Activated T-helper 2 cell treated with anti-CD3 and anti-CD28 coated beads, Interferon-gamma antibody, Interleukin-2, Interleukin-4, amounts not matched to agents 10 μg/mL and 5 μg/mL and 100 μg/mL, durations not matched to agents 14 hours and 24 hours and 36 hours (primary cell): ENCODE measurements around the gene TIMD4. TPM values are rescaled to one million over a fixed set of nuclear protein-coding genes. Genes with fewer than 3 reads are reported as not detected.

Experiments used
- DNase-seq: peaks from one replicate; pipeline ENCODE4 v3.0.0; 2021; ENCODE audit warnings: low spot score
- H3K27ac Mint-ChIP-seq: one replicate; pipeline ENCODE4 v1.8.0; 2021; ENCODE audit warnings: mixed read lengths
- H3K27me3 Mint-ChIP-seq: one replicate; pipeline ENCODE4 v1.8.0; 2021; ENCODE audit warnings: low read depth, mixed read lengths
- H3K36me3 Mint-ChIP-seq: one replicate; pipeline ENCODE4 v1.8.0; 2021; ENCODE audit warnings: low read depth, mixed read lengths
- H3K4me1 Mint-ChIP-seq: one replicate; pipeline ENCODE4 v1.8.0; 2021; ENCODE audit warnings: low read depth, mixed read lengths
- H3K4me3 Mint-ChIP-seq: one replicate; pipeline ENCODE4 v1.8.0; 2021; ENCODE audit warnings: low read depth, mild to moderate bottlenecking, moderate library complexity, mixed read lengths
- H3K9me3 Mint-ChIP-seq: one replicate; pipeline ENCODE4 v1.8.0; 2021; ENCODE audit warnings: mixed read lengths
- intact Hi-C: fragments of 100-400 bp; cut with micrococcal nuclease; formaldehyde crosslinking; loops from one replicate; pipeline ENCODE4 v1.15.1; 2023
- total RNA-seq: library from RNA; stranded (reverse); gene quantifications from 2 replicates; pipeline ENCODE4 v1.2.3, GENCODE V29; 2022

TIMD4 gene
- total RNA-seq, 1 donor from 2014 or later, result 5.5 TPM

DNA sequence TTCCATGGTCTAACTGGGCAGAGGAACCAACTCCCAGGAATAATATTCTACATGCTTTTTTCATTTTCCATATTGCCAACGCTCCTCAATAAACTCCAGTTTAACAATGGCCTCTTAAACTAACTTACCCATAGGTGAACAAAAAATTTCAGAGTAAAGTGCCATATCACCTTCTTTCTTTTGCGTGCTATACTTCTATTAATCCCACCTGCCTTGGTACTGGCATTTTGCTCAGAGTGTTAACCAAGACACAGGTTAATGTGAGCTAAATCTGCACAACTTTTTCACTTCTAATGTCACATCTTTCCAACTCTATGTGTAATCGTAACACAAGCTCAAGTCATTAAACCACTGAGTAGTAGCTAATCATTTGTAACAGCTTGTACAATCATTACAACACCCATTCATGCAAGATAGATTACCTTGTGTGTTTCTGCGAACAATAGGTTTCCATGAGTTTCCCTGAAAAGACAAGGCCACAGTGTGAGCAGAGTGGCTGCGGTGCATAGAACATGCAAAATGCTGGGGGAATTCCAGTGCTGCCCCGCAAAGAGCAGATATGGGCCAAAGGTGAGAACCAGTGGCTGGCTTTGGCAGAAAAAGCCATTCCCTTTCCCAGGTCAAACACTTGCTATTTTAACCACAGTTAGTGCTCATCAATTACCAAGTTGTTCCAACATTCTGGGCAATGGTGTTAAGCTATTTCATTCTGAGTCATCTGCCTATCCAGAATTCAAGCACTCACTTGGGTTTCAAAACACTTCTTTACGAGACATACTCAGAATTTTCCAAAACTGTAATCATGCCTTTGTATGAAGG, 42.8 kb downstream of the TIMD4 start:
- Mint-ChIP-seq H3K4me1 (peaks cover 57% of the 10 kb centered on the region), H3K9me3 (no peaks in the 10 kb centered on the region), H3K36me3 (peaks cover 37% of the 10 kb centered on the region), H3K27ac (peak overlapping the region; percentile 89), H3K27me3 (no peaks in the 10 kb centered on the region), H3K4me3 (peak overlapping the region; percentile 64)
- DNase-seq, result peak; percentile 39
- intact Hi-C loops, result loop anchor here (1.0 to 10.0 kb wide), 12 partner anchors 9 to 677 kb away; partner anchors contain the start of genes HAVCR2 and MED7

DNA sequence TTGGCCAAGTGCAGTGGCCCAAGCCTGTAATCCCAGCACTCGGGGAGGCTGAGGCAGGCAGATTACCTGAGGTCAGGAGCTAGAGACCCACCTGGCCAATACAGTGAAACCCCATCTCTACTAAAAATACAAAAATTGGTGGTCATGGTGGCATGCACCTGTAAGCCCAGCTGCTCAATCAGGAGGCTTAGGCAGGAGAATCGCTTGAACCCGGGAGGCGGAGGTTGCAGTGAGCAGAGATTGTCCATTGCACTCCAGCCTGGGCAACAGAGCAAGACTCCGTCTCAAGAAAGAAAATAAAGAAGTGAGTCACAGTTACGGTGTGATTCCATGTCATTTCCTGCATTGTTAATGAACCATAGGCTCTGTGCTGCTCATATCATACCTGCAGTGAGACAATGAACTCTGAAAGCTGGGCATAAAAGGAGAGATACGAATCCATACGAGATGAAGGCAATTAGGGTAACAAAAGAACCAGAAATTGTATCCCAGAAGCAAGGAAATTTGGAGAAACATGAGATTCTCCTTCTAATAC, 44.6 kb downstream of the TIMD4 start:
- Mint-ChIP-seq H3K4me3 (no peak overlapping the region), H3K4me1 (peaks cover 64% of the 10 kb centered on the region), H3K27me3 (no peaks in the 10 kb centered on the region), H3K9me3 (peaks cover 8% of the 10 kb centered on the region), H3K27ac (no peak overlapping the region), H3K36me3 (peaks cover 49% of the 10 kb centered on the region)
- intact Hi-C loops, result no loop called here
- no peak for DNase-seq

DNA sequence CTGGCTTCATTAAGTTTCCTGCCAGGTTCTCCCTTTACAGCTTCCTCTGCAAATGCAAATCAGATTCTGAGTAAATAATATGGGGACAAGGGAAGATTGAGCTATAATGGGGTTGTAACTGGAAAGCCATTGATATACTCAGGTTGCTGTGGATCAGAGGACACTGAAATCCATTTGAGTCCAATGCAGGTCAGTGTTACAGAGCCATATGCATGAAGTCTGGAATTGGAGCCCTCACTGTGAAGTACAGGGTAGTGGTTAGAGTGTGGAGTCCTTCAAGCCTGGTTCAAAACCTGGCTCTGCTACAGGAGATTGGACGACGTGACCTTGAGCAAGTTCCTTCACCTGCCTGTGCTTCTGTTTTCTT, 48.7 kb downstream of the TIMD4 start:
- Mint-ChIP-seq H3K4me1 (peaks cover 48% of the 10 kb centered on the region), H3K4me3 (peak overlapping the region; percentile 33)
- intact Hi-C loops, result no loop called here

DNA sequence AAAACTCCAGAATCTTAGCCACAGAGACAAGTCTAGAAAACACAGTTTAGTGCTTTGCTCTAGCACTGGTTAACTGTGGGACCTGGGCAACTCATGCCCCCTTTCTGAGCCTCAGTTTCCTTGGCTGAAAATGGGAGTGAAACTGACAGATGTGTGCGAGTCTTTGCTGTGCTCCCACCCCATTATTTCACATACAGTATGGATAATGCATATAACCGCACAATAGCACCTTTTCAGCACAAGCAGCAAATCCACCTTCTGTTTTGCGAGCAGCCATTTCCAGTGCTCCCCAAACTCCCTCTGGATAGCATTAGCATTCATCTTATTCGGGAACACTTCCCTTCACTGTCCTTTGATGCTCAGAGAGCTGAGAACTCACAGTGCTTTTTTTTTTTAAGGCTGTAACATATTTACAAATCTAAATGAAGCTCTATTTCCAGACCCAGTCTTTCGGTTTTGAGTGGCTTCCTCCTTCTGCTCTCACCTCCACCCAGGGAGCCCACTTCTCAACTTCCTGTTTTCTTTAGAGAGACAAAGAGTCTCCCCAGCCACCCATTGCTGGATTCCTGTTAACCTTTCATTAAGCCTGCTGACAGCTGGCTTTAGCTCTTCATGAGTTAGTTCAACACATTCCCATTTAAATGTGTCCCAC, 49.2 kb downstream of the TIMD4 start:
- peaks cover 48% of the 10 kb centered on the region for H3K36me3 Mint-ChIP-seq

More for the DNA sequence above, 48.7 kb downstream of the TIMD4 start:
- Mint-ChIP-seq H3K36me3 (peaks cover 53% of the 10 kb centered on the region), H3K9me3 (peaks cover 18% of the 10 kb centered on the region), H3K27me3 (no peaks in the 10 kb centered on the region), H3K27ac (peak overlapping the region; percentile 83)
- no peak for DNase-seq

DNA sequence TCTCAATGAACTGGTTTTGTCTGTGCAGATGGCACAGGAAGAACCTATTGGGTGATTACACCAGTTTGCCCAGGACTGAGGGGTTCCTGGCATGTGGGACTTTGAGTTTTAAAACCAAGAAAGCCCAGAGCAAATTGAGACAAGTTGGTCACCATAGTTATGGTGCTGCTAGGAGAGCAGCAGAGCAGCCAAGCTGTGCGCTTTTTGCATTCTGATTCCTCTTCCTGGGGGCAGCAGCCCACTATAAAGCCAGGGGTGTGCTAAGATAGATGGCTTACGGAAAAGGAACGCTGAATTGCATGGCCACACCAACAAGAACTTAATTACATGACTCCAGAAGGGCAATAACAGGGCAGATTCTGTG, 49.7 kb downstream of the TIMD4 start:
- DNase-seq, result no peak
- peak overlapping the region; percentile 83 for H3K27ac Mint-ChIP-seq
- intact Hi-C loops, result no loop called here
- peaks cover 18% of the 10 kb centered on the region for H3K9me3 Mint-ChIP-seq
- H3K27me3 Mint-ChIP-seq, result no peaks in the 10 kb centered on the region
- peaks cover 38% of the 10 kb centered on the region for H3K4me1 Mint-ChIP-seq
- peaks cover 43% of the 10 kb centered on the region for H3K36me3 Mint-ChIP-seq
- no peak overlapping the region for H3K4me3 Mint-ChIP-seq

More for the DNA sequence above, 49.2 kb downstream of the TIMD4 start:
- peak overlapping the region; percentile 83 for H3K27ac Mint-ChIP-seq
- H3K4me3 Mint-ChIP-seq, result peak overlapping the region; percentile 33
- peaks cover 43% of the 10 kb centered on the region for H3K4me1 Mint-ChIP-seq
- H3K27me3 Mint-ChIP-seq, result no peaks in the 10 kb centered on the region
- no peak for DNase-seq
- intact Hi-C loops, result no loop called here
- peaks cover 18% of the 10 kb centered on the region for H3K9me3 Mint-ChIP-seq

DNA sequence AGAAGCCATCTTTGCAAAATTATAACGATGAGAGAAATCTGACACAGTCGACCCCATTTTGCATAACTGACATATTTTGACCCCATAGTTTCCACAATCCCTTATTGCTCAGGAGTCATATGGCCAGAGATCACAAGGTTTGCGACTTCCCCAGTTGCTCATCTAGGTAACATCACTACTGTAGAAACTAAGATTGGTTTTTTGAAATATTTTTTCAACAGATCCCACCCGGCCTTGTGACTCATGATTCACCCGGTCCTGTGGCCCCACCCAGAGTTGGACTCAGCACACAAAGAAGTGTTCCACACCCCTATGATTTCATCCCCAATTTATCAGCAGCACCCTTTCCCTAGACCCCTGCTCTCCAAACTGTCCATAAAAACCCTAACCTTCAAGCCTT, 50.2 kb downstream of the TIMD4 start:
- no peaks in the 10 kb centered on the region for H3K27me3 Mint-ChIP-seq
- H3K4me1 Mint-ChIP-seq, result peaks cover 34% of the 10 kb centered on the region
- peak overlapping the region; percentile 83 for H3K27ac Mint-ChIP-seq
- no peak overlapping the region for H3K4me3 Mint-ChIP-seq
- no peak for DNase-seq
- H3K36me3 Mint-ChIP-seq, result peaks cover 38% of the 10 kb centered on the region
- intact Hi-C loops, result no loop called here
- peaks cover 18% of the 10 kb centered on the region for H3K9me3 Mint-ChIP-seq

DNA sequence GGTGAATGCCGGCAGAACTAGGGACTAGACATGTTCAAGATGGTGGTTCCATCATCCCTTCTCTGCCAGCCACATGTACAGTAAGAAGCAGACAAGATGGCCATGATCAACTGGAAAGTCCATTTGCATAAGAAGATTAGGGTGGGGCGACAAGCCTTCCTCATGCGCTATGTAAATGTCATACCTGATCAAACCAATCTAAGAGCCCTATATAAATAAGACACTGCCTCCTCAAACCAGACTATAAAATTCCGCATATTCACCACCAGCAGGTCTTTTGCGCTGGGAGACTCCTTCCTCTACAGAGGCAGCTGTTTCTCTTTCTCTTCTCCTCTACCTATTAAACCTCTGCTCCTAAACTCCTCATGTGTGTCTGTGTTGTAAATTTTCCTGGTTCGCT, 53.8 kb downstream of the TIMD4 start:
- H3K27me3 Mint-ChIP-seq, result no peaks in the 10 kb centered on the region
- H3K9me3 Mint-ChIP-seq, result peaks cover 15% of the 10 kb centered on the region
- H3K4me3 Mint-ChIP-seq, result no peak overlapping the region
- intact Hi-C loops, result no loop called here
- H3K4me1 Mint-ChIP-seq, result peaks cover 23% of the 10 kb centered on the region
- DNase-seq, result no peak
- peaks cover 14% of the 10 kb centered on the region for H3K36me3 Mint-ChIP-seq
- no peak overlapping the region for H3K27ac Mint-ChIP-seq

DNA sequence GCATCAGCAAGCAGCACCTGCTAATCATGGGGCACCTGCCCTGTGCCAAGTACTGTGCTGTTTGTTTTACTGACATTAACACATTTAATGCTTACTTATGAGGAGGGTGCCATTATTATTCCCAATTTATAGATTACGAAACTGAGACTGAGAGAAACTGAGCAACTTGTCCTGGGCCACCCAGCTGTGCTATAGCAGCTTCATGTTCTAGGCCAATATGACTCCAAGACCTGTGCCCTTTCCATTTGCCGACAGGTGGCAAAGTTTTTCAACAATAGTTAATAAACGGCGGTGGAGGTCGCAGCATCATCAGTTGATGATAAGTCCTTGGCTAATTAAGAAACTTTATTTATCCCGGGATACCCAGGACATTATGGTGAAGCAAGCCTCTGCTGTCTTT, 55.4 kb downstream of the TIMD4 start:
- peaks cover 12% of the 10 kb centered on the region for H3K4me1 Mint-ChIP-seq
- intact Hi-C loops, result no loop called here
- no peak overlapping the region for H3K4me3 Mint-ChIP-seq
- DNase-seq, result no peak
- H3K27me3 Mint-ChIP-seq, result no peaks in the 10 kb centered on the region
- peaks cover 4% of the 10 kb centered on the region for H3K36me3 Mint-ChIP-seq
- no peak overlapping the region for H3K27ac Mint-ChIP-seq
- H3K9me3 Mint-ChIP-seq, result peaks cover 3% of the 10 kb centered on the region

DNA sequence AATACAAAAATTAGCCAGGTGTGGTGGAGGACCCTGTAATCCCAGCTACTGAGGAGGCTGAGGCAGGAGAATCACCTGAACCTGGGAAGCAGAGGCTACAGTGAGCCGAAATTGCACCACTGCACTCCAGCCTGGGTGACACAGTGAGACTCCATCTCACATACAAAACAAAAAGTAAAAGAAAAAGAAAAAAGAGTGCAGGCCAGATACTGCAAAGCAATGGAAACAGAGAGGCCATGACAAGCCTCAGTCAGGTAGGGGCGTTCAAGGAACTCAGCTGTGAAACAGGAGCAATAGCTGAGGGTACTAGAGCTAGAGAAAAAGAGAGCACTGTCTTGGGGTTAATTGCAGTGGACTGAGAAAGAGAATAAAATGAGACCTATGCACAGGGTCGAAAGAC, 56.2 kb downstream of the TIMD4 start:
- Mint-ChIP-seq H3K36me3 (no peaks in the 10 kb centered on the region), H3K4me1 (peaks cover 12% of the 10 kb centered on the region), H3K9me3 (no peaks in the 10 kb centered on the region), H3K27me3 (no peaks in the 10 kb centered on the region), H3K4me3 (no peak overlapping the region), H3K27ac (no peak overlapping the region)
- DNase-seq, result no peak
- intact Hi-C loops, result no loop called here

DNA sequence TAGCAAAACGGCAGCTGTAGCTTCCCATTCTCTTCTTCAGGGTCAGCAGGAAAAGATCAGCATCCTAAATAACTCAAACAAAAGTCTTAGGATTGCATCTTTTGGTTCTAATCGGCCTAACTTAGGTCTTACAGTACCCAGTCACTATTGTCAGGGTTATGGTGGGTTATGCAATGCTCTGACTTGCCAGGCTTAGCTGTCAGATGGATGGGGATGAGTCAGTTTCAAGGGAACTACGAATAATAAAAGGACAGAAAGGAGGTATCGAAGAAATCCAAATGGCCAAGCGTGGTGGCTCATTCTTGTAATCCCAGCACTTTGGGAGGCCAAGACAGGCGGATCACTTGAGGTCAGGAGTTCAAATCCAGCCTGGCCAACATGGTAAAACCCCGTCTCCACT, 66.5 kb downstream of the TIMD4 start:
- Mint-ChIP-seq H3K4me3 (no peak overlapping the region), H3K27ac (no peak overlapping the region), H3K36me3 (peaks cover 6% of the 10 kb centered on the region), H3K27me3 (no peaks in the 10 kb centered on the region), H3K4me1 (peaks cover 23% of the 10 kb centered on the region), H3K9me3 (peaks cover 4% of the 10 kb centered on the region)
- intact Hi-C loops, result no loop called here
- DNase-seq, result no peak

DNA sequence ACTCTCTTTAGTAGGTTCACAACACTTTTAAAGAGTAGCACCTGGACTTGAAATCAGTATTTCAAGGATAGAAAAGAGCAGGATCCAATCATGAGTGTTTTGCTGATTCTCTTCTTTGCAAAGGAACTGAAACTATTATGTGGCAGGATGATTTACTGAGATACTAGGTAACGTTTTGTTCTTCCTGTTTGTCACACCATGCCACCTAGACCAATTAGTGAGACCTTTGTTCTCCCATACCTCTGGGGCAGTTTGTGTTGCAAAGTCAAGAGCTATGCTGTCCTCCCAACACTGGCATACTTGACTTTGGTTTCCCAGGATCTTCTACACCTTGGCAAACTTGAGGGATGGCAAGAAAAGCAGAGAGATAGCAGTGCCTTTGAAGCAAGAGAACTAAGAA, 69.5 kb downstream of the TIMD4 start:
- peaks cover 28% of the 10 kb centered on the region for H3K4me1 Mint-ChIP-seq
- H3K27ac Mint-ChIP-seq, result peak overlapping the region; percentile 67
- intact Hi-C loops, result loop anchor here (5.0 kb wide), 1 partner anchor 39 kb away; no protein-coding TSS in a partner anchor
- peaks cover 4% of the 10 kb centered on the region for H3K9me3 Mint-ChIP-seq
- H3K4me3 Mint-ChIP-seq, result no peak overlapping the region
- no peak for DNase-seq
- H3K27me3 Mint-ChIP-seq, result no peaks in the 10 kb centered on the region
- no peaks in the 10 kb centered on the region for H3K36me3 Mint-ChIP-seq

DNA sequence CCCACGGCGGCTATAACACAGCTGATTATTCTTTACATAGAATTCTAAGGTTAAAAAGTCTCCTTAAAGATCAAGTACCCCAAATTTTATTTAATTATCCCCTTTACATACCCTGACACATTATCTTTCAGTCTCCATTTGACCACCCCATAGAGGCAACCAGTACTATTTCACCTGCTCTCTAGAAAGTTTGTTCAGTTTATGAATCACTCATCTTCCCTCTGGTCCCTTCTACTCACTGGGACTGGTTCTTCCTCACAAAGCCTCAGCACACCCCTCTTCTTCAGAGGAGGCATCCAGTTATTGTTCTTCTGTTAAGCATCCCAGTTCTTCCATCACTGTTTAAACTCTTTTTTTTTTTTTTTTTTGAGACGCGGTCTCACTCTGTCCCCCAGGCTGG, 70.2 kb downstream of the TIMD4 start:
- Mint-ChIP-seq H3K27ac (peak overlapping the region; percentile 67), H3K9me3 (peaks cover 4% of the 10 kb centered on the region), H3K4me3 (no peak overlapping the region), H3K4me1 (peaks cover 28% of the 10 kb centered on the region), H3K36me3 (no peaks in the 10 kb centered on the region), H3K27me3 (no peaks in the 10 kb centered on the region)
- intact Hi-C loops, result loop anchor here (5.0 kb wide), 1 partner anchor 39 kb away; no protein-coding TSS in a partner anchor
- DNase-seq, result no peak

DNA sequence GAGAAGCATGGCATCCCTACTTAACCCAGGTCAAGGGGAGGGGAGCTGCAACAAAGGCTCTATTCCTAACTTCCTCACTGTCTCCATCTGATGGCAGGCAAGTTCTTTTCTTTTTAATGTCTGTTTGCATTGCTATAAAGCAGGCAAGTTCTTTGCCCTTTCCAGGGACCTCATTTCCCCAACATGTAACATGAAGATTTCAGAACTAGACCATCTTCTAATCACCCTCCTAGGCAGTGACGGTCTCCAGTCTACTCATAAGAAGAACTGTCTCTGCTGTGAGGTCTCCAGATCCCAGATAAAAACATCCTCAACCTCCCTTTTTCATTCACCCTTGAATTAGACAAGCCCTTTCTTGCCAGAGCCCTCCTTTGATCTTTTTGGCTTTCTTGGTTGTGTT, 70.8 kb downstream of the TIMD4 start:
- H3K36me3 Mint-ChIP-seq, result no peaks in the 10 kb centered on the region
- H3K4me1 Mint-ChIP-seq, result peaks cover 28% of the 10 kb centered on the region
- no peak overlapping the region for H3K4me3 Mint-ChIP-seq
- H3K9me3 Mint-ChIP-seq, result peaks cover 4% of the 10 kb centered on the region
- H3K27me3 Mint-ChIP-seq, result no peaks in the 10 kb centered on the region
- intact Hi-C loops, result loop anchor here (5.0 kb wide), 1 partner anchor 40 kb away; no protein-coding TSS in a partner anchor
- DNase-seq, result no peak
- peak overlapping the region; percentile 36 for H3K27ac Mint-ChIP-seq
